Stimulated activated CD8-positive, alpha-beta memory T cell treated with anti-CD3 and anti-CD28 coated beads, Interleukin-4, amount 100 ng/mL, for 1 hour (primary cell): ENCODE data around the gene TELO2.
"Not testable (repeated sequence)": the region's sequence is repeated elsewhere in the genome, so short reads cannot be mapped to it uniquely, and the experiment has no call there.

ENCODE experiments used
- DNase-seq, 2 donors: peaks; one replicate each; pipeline ENCODE4 v3.0.0-alpha.2; 2020; ENCODE audit warnings: low read depth in 2 of 2, low spot score in 1 of 2

TELO2 gene

DNA sequence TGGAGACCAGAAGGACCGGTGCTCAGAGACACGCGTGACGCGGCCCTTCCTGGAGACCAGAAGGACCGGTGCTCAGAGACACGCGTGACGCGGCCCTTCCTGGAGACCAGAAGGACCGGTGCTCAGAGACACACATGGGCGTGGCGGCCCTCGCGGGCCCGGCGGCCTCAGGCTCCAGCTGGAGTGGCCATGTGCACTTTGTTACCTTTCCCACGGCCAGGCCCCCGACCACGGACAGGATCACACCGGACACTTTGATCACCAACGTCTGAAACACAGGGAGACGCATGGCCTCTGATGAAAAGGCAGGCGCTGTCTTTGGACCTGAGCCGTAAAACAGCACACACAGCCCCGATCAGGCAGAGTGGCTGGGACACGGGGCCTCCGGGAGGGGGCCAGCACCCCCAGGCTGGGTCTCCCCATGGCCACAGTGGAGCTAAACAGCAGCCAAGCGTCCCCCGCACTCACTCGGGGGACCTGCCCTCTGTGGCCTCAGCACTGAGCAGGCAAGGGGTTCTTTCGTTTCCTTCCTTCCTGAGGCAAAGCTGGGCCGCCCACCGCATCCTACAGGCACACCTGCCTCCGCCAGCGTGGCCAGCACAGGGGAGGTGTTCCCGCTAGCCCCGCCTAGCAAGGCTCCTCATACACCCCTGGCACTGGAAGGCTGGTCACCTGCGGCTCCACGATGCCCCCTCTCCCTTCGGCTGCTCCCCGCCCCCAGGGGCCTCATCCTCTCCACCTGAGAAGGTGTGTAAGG, 35.5 kb upstream of the TELO2 start:
- no peak for DNase-seq

- DNase-seq = no peak
These were observed 34.7 kb upstream of the TELO2 start for GRCh38 chr16:1458336-1458976.

- DNase-seq = no peak
These were observed 34.2 kb upstream of the TELO2 start for GRCh38 chr16:1458977-1459341.

- no peak for DNase-seq
These were observed 33.2 kb upstream of the TELO2 start for GRCh38 chr16:1459967-1460366.

- DNase-seq = no peak
These were observed 32.5 kb upstream of the TELO2 start for GRCh38 chr16:1460602-1461138.

DNA sequence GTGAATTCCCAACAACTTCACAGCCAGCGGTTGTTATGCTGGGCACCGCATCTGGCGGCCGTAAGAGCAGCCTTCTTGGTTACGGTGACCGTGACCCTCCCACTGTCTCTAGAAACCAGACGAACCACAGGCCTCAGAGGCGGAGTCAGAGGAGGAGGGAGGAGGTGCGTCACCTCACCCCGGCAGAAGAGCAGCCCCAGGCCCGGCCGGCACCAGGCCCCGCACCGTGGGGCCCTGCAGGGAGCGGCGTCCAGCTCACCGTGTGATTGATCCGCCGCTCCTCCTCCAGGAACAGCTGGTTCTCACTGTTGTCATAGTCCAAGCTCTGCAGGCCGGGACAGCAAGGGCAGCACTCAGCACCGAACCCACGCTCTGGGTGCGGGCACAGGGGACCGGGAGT, 32.0 kb upstream of the TELO2 start:
- no peak for DNase-seq

GRCh38 chr16:1464196-1464893, 28.8 kb upstream of the TELO2 start:
- DNase-seq = no peak

DNA sequence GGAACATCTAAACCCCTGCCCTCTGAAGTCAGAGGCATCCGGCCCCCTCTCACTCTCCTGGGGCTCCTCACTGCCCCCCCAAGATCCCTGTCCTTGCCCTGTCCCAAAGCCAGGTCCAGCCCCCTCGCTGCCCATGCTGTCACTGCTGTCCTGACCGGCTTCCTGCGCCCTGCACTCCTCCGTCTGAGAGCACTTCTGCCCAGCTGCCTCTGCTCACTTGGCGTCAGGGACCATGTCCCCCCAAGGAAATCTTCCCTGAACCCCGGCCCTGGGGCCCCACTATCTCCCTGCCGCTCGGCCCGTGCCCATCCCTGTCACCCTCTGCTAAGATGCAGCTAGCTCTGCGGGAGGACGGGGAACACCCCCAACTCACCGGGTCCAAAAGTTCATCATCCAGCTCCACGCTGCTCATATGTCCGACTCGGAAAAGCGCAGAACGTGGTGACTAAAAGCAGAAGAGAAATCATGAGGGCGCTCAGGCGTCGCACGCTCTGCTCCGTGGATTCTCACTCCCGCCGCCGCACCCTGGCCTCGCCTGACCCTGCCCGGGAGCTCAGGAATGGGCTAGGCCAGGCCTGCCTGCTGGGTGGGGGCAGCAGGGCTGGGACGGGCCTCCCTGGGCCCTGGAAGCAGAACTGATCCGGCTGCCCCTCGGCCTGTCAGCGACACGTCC, 28.1 kb upstream of the TELO2 start:
- no peak for DNase-seq

DNA sequence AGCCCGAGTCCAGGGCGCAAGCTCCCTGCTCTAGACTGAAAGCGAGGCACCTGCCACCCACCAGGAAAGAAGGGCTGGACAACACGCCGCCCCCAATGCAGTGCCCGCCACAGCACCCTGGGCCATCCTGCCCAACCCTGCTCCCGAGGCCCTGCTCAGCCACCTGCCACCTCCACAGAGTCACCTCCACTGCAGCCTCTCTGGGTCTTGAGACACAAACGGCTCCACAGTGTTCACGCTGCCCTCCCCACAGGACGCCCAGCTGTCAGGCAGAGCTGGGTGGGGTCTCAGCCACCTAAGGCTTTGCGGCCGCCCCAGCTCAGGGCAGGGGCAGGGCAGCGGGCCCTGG, 27.6 kb upstream of the TELO2 start:
- no peak for DNase-seq

DNA sequence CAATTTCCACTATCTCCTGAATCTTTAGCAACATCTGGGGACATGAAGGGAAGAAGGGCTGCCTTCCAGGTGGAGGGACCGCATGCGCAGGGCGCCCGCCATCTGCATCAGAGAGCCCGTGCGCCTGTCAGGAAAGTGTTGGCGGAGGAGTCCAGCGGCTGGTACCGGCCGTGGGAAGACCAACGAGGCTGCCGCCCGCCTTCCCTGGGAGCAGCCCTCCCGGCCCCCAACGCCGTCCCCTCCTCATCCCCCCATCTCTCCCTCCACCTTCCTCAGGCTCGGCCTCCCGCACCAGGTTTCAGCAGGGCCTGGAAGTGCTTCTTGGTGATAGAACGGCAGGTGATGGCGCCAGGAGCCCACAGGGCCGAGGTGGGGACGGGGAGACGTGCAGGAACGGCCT, 27.1 kb upstream of the TELO2 start:
- no peak for DNase-seq

GRCh38 chr16:1466968-1467521, 26.1 kb upstream of the TELO2 start:
- DNase-seq = no peak

DNA sequence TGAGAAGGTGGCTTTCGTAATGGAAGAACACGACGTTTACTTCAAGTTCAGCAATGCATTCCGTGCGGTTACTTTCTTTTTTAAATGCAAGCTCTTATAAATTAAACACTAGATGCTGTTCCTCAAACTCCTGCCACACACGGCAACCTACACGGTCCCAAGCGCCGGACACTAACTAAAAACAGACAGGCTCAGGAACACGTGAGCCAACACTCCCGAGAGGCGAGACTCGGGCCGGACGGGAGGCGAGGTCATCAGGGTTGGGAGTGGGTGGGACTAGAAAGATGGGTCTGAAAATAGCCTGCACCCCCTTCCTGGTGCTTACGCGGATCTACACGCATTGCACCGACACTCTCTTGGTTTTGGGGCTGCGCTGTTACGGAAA, 24.7 kb upstream of the TELO2 start:
- no peak for DNase-seq

DNA sequence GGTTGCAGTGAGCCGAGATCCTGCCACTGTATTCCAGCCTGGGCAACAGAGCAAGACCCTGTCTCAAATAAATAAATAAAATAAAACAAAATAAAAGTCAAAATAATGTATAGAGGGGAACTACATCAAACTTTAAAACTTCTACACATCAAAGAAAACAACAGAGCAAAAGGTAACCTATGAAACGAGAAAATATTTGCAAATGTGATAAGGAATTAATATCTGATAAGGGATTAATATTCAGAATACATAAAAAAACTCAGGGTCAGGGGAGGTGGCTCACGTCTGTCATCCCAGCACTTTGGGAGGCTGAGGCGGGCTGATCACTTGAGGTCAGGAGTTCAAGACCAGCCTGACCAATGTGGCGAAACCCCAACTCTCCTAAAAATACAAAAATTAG, 24.0 kb upstream of the TELO2 start:
- DNase-seq = not testable (repeated sequence)

DNA sequence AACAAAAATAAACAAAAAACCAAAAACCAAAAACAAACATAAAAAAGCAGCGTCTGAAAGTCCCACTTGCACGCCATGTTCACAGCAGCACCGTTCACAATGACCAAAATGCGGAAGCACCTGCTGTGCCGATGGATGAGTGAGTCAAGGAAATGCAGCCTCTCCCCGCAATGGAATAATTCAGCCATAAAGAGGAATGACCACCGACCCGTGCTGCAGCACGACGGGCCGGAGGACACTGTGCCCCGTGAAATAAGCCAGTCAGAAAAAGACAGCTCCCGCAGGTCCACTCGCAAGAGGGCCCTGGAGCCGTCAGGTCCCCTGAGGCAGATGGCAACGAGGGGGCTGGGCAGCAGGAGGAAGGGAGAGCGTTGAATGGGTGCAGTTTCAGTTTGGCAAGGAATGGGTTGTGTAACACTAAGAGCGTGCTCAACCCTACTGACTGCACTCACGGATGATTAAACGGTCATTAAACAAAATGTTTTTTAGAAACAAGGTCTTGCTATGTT, 23.4 kb upstream of the TELO2 start:
- no peak for DNase-seq

- no peak for DNase-seq
These were observed 22.5 kb upstream of the TELO2 start for GRCh38 chr16:1470481-1471251.

DNA sequence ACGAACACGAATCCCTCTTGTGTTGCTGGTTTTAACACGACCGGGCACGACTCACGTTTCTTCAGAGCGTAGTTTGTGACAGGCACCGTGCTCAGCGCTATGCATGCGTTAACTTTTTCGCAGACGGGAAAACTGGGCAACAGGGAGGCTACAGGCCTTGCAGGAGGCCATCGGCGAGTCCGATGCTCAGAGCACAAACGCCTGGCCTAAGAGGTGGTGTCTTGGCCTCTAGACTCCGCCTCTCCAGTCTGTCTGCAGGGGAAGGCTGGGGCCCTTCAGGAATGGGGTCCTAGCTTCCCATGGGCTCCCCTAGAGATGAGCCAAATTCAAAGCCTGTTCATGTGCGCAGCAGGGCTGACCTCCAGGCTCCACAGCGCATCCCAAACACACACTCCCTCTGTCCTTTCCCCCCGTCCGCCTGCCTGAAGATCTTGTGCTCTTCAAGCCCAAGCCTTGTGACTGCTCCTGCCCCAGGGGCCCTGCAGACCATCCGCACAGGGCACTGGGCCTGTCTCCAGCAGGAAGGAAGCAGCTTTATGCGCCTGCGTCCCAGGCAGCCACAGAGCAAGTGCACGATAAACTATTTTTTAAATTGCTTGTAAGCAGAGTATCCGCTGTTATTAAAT, 21.5 kb upstream of the TELO2 start:
- DNase-seq = no peak

DNA sequence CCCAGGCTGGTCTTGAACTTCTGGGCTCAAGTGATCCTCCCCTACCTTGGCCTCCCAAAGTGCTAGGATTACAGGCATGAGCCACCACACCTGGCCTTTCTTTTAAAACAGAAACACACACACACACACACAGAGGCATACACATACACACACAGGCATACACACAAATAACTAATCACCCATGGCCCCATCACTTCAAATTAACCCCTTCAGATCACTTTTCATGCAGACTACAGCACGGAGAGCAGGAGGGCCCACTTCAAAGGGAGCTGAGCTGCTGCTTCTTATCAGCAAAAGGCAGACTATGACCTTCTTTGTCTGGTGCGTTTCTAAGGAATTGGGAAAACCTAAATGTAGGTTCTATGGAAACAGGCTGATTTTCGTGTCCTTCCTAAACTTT, 20.2 kb upstream of the TELO2 start:
- no peak for DNase-seq

DNA sequence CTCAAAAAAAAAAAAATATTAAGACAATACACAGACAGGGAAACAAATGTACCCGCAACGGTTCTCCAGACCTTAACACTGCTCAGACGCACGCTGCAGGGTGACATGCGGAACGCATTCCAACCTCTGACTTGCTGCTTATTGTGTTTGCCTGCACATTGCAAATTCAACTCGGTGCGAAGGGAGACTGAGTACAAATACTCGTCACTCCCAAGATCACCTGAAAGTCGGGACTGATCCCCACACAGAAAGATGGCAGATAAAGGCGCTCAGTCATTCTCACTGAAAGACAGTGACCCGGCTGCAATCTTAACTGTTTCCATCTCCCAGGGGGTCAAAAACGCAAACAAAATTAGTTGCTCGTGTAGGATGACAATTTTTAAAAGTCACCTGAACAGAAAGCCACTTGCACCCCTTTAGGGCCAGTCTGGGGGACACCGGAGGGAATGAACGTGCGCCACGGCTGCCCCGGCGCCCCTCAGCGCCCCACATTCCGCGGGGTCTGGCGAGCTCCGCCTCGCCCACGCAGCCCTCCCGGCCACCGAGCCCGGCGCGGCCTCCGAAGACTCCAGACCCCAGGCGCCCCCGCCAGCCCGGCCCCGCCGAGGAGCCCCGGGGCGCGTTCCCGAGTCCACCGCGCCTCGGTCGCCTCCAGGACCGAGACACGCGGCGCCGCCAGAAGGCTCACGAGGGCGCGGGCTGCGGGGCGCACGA, 18.9 kb upstream of the TELO2 start:
- no peak for DNase-seq

GRCh38 chr16:1474796-1475551, 18.2 kb upstream of the TELO2 start, which contains the start of gene CLCN7:
Gene CLCN7 (minus strand): TSS chr16:1475028. CDS start chr16:1474974, 54 bp downstream.
- DNase-seq = peak; percentile 68 to 70
